SIG-M5 treated with dmso at 0.1 percent for 504 hours (cell line): ENCODE data around the gene INPP5A.
"Not testable (repeated sequence)": the region's sequence is repeated elsewhere in the genome, so short reads cannot be mapped to it uniquely, and the experiment has no call there.

Experiments used
- DNase-seq: peaks from one replicate; lab custom pipeline; 2025; ENCODE audit not compliant: unreplicated experiment; lab: John Stamatoyannopoulos, UW

Gene INPP5A

GRCh38 chr10:132562177-132562915 lies 24.8 kb downstream of the INPP5A start:
- DNase-seq, result no peak

- no peak for DNase-seq
These were observed 25.4 kb downstream of the INPP5A start for GRCh38 chr10:132562916-132563456.

- DNase-seq, result no peak
These were observed 26.1 kb downstream of the INPP5A start for GRCh38 chr10:132563485-132564248.

- DNase-seq, result no peak
These were observed 26.6 kb downstream of the INPP5A start for GRCh38 chr10:132564249-132564605.

GRCh38 chr10:132564690-132565089 lies 27.1 kb downstream of the INPP5A start:
- no peak for DNase-seq

GRCh38 chr10:132565516-132566209 lies 28.1 kb downstream of the INPP5A start:
- DNase-seq, result no peak

- no peak for DNase-seq
These were observed 29.3 kb downstream of the INPP5A start for GRCh38 chr10:132566892-132567291.

GRCh38 chr10:132570265-132570664 lies 32.7 kb downstream of the INPP5A start:
- DNase-seq, result no peak

- DNase-seq, result peak; percentile 19
These were observed 33.4 kb downstream of the INPP5A start for GRCh38 chr10:132570771-132571649.

GRCh38 chr10:132571650-132572544 lies 34.3 kb downstream of the INPP5A start:
- peak; percentile 60 for DNase-seq

- DNase-seq, result no peak
These were observed 35.0 kb downstream of the INPP5A start for GRCh38 chr10:132572545-132572937.

- DNase-seq, result not testable (repeated sequence)
These were observed 35.4 kb downstream of the INPP5A start for GRCh38 chr10:132572946-132573345.

- DNase-seq, result no peak
These were observed 36.7 kb downstream of the INPP5A start for GRCh38 chr10:132574288-132574687.

- DNase-seq, result peak; percentile 25
These were observed 37.3 kb downstream of the INPP5A start for GRCh38 chr10:132574783-132575319.

- peak; percentile 97 for DNase-seq
These were observed 38.0 kb downstream of the INPP5A start for GRCh38 chr10:132575320-132576201.

GRCh38 chr10:132576671-132577349 lies 39.2 kb downstream of the INPP5A start:
- no peak for DNase-seq

- DNase-seq, result no peak
These were observed 39.9 kb downstream of the INPP5A start for GRCh38 chr10:132577350-132578003.
